Panc1 (cell line): ENCODE results near the gene KDM5C.

Experiments
- CTCF ChIP-seq: fragments of 450-650 bp; IDR thresholded peaks from 2 replicates; pipeline ENCODE4 v1.5.1; 2017; ENCODE audit warnings: mild to moderate bottlenecking
- POLR2AphosphoS5 ChIP-seq: IDR thresholded peaks from 2 replicates; pipeline ENCODE4 v1.6.1; 2012; ENCODE audit warnings: mild to moderate bottlenecking, low read depth, low read length, moderate library complexity
- SIN3A ChIP-seq: IDR thresholded peaks from 2 replicates; pipeline ENCODE4 v1.6.1; 2012; ENCODE audit warnings: low read depth, mild to moderate bottlenecking, low read length, moderate library complexity, borderline replicate concordance; ENCODE audit not compliant: insufficient read depth
- TCF7L2 ChIP-seq: IDR thresholded peaks from 2 replicates; pipeline ENCODE4 v1.6.1; 2011; ENCODE audit warnings: mild to moderate bottlenecking, low read depth, low read length, inconsistent platforms
- TF ChIP-seq, protein P1 (sequence below), 2 experiments: IDR thresholded peaks; 2 replicates each; pipeline ENCODE4 v1.6.1; 2011 to 2012; ENCODE audit warnings: low read depth in 2 of 2, control low read depth in 1 of 2, low read length in 1 of 2, mild to moderate bottlenecking in 1 of 2, moderate library complexity in 1 of 2; ENCODE audit not compliant: insufficient read depth in 1 of 2

DNA sequence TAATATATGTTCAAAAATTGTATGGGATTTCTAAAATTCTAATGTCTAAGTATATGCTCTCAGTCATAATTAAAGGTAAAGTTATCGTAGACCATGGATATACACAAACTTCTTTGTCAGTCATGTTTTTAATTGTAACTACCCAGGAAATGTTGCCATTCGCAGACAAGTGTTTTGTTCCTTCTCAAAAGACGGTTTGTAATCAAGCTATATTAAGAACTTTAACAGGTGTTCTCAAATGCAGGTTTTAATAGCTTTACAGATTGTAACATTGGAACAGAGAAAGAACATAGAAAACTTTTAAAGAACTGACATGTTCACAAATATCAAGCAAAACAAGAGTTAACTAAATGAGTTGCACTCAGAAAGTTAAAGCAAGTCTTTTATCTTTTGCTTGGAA lies 58.9 kb downstream of the KDM5C start:
- TF ChIP-seq CTCF (no peak), POLR2AphosphoS5 (no peak), SIN3A (no peak), TCF7L2 (no peak)
- TF ChIP-seq, protein P1, sequence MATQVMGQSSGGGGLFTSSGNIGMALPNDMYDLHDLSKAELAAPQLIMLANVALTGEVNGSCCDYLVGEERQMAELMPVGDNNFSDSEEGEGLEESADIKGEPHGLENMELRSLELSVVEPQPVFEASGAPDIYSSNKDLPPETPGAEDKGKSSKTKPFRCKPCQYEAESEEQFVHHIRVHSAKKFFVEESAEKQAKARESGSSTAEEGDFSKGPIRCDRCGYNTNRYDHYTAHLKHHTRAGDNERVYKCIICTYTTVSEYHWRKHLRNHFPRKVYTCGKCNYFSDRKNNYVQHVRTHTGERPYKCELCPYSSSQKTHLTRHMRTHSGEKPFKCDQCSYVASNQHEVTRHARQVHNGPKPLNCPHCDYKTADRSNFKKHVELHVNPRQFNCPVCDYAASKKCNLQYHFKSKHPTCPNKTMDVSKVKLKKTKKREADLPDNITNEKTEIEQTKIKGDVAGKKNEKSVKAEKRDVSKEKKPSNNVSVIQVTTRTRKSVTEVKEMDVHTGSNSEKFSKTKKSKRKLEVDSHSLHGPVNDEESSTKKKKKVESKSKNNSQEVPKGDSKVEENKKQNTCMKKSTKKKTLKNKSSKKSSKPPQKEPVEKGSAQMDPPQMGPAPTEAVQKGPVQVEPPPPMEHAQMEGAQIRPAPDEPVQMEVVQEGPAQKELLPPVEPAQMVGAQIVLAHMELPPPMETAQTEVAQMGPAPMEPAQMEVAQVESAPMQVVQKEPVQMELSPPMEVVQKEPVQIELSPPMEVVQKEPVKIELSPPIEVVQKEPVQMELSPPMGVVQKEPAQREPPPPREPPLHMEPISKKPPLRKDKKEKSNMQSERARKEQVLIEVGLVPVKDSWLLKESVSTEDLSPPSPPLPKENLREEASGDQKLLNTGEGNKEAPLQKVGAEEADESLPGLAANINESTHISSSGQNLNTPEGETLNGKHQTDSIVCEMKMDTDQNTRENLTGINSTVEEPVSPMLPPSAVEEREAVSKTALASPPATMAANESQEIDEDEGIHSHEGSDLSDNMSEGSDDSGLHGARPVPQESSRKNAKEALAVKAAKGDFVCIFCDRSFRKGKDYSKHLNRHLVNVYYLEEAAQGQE (IDR thresholded peaks at IDR 0.05; ENCODE audit: insufficient read depth in 1 of 2, low read depth in 2 of 2, low read length in 1 of 2): no peak
